NCI-H1436 treated with DMSO at 0.1 percent for 48 hours (cell line): ENCODE measurements around the gene KLRC3.
"Not testable (repeated sequence)": the region's sequence is repeated elsewhere in the genome, so short reads cannot be mapped to it uniquely, and the experiment has no call there.

Experiments
- DNase-seq: peaks from one replicate; lab custom pipeline; 2025; lab: John Stamatoyannopoulos, UW

KLRC3 gene

GRCh38 chr12:10400829-10401228, 19.6 kb downstream of the KLRC3 start:
- no peak for DNase-seq

GRCh38 chr12:10398168-10398567, 22.2 kb downstream of the KLRC3 start:
- no peak for DNase-seq

- DNase-seq: no peak
Measured at GRCh38 chr12:10397296-10397695, 23.1 kb downstream of the KLRC3 start.

GRCh38 chr12:10396176-10396575, 24.2 kb downstream of the KLRC3 start:
- DNase-seq: not testable (repeated sequence)

- no peak for DNase-seq
Measured at GRCh38 chr12:10395390-10395998, 24.9 kb downstream of the KLRC3 start.

GRCh38 chr12:10394531-10395152, 25.8 kb downstream of the KLRC3 start:
- not testable (repeated sequence) for DNase-seq

- no peak for DNase-seq
Measured at GRCh38 chr12:10393291-10393690, 27.1 kb downstream of the KLRC3 start.

- no peak for DNase-seq
Measured at GRCh38 chr12:10392394-10392930, 27.9 kb downstream of the KLRC3 start.

- not testable (repeated sequence) for DNase-seq
Measured at GRCh38 chr12:10390991-10391390, 29.4 kb downstream of the KLRC3 start.

- no peak for DNase-seq
Measured at GRCh38 chr12:10389904-10390303, 30.5 kb downstream of the KLRC3 start, which contains the start of gene KLRK1. KLRK1 (minus strand) TSS chr12:10390041; CDS start chr12:10388810, 1,231 bp downstream.

GRCh38 chr12:10388624-10389413, 31.6 kb downstream of the KLRC3 start:
- no peak for DNase-seq

- DNase-seq: not testable (repeated sequence)
Measured at GRCh38 chr12:10387498-10387897, 32.9 kb downstream of the KLRC3 start.

- DNase-seq: no peak
Measured at GRCh38 chr12:10386857-10387256, 33.5 kb downstream of the KLRC3 start.

- DNase-seq: no peak
Measured at GRCh38 chr12:10385166-10385613, 35.2 kb downstream of the KLRC3 start.

GRCh38 chr12:10384191-10384590, 36.2 kb downstream of the KLRC3 start:
- DNase-seq: no peak

- DNase-seq: no peak
Measured at GRCh38 chr12:10381928-10382628, 38.3 kb downstream of the KLRC3 start.

GRCh38 chr12:10378737-10379136, 41.7 kb downstream of the KLRC3 start:
- not testable (repeated sequence) for DNase-seq

- no peak for DNase-seq
Measured at GRCh38 chr12:10374624-10375018, 45.8 kb downstream of the KLRC3 start.

- no peak for DNase-seq
Measured at GRCh38 chr12:10372559-10372958, 47.8 kb downstream of the KLRC3 start.

- not testable (repeated sequence) for DNase-seq
Measured at GRCh38 chr12:10371893-10372535, 48.4 kb downstream of the KLRC3 start.
